Ishikawa (cell line): ENCODE results near the gene GLYATL3.

Experiments used
- CEBPB ChIP-seq: IDR thresholded peaks from 2 replicates; pipeline ENCODE4 v1.6.1; 2012
- CREB1 ChIP-seq: IDR thresholded peaks from 2 replicates; pipeline ENCODE4 v1.6.1; 2012; ENCODE audit warnings: low read depth
- EGR1 ChIP-seq: IDR thresholded peaks from 2 replicates; pipeline ENCODE4 v1.6.1; 2012
- EP300 ChIP-seq: IDR thresholded peaks from 2 replicates; pipeline ENCODE4 v1.6.1; 2012; ENCODE audit warnings: borderline replicate concordance
- FOXM1 ChIP-seq: IDR thresholded peaks from 2 replicates; pipeline ENCODE4 v1.6.1; 2012; ENCODE audit warnings: low read depth, borderline replicate concordance
- NFIC ChIP-seq: IDR thresholded peaks from 2 replicates; pipeline ENCODE4 v1.6.1; 2012
- RAD21 ChIP-seq: IDR thresholded peaks from 2 replicates; pipeline ENCODE4 v1.6.1; 2012; ENCODE audit warnings: low read depth
- TAF1 ChIP-seq: IDR thresholded peaks from 2 replicates; pipeline ENCODE4 v1.6.1; 2012; ENCODE audit warnings: low read depth, mild to moderate bottlenecking
- TCF12 ChIP-seq: IDR thresholded peaks from 2 replicates; pipeline ENCODE4 v1.6.1; 2012; ENCODE audit warnings: low read depth
- TEAD4 ChIP-seq: IDR thresholded peaks from 2 replicates; pipeline ENCODE4 v1.6.1; 2012
- YY1 ChIP-seq: IDR thresholded peaks from 2 replicates; pipeline ENCODE4 v1.6.1; 2012; ENCODE audit warnings: low read depth
- ZBTB7A ChIP-seq: IDR thresholded peaks from 2 replicates; pipeline ENCODE4 v1.6.1; 2012; ENCODE audit warnings: low read depth
- TF ChIP-seq, protein P1 (sequence below): IDR thresholded peaks from 2 replicates; pipeline ENCODE4 v1.6.1; 2012
- TF ChIP-seq, protein P2 (sequence below): IDR thresholded peaks from 2 replicates; pipeline ENCODE4 v1.6.1; 2012; ENCODE audit warnings: low read depth, mild to moderate bottlenecking
- TF ChIP-seq, protein P3 (sequence below): IDR thresholded peaks from 2 replicates; pipeline ENCODE4 v1.6.1; 2012

GLYATL3 gene

DNA sequence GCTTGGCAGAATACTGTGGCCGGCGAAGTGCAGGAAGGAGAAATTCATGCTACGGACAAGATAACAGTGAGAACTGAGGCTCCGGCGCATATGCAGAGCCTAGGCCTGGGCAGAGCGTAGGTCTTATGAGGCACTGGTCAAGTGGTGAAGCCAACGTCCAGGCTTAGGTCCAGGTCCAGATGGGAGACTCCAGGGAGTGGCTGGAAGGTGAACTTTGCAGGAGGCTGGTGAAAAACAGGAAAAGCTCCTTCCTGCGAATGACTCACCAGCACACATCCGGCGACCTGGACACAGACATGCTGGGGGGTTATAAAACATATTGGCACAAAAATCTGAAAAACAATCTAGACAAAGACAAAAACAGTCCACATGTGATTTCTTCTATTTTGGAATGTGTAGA is 66.1 kb downstream of the GLYATL3 start:
- TF ChIP-seq CREB1 (no peak), TEAD4 (no peak), NFIC (no peak), EGR1 (no peak), ZBTB7A (no peak), RAD21 (no peak), TAF1 (no peak), YY1 (no peak), EP300 (no peak), CEBPB (no peak), TCF12 (no peak), FOXM1 (no peak)
- TF ChIP-seq, protein P1, sequence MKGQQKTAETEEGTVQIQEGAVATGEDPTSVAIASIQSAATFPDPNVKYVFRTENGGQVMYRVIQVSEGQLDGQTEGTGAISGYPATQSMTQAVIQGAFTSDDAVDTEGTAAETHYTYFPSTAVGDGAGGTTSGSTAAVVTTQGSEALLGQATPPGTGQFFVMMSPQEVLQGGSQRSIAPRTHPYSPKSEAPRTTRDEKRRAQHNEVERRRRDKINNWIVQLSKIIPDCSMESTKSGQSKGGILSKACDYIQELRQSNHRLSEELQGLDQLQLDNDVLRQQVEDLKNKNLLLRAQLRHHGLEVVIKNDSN, result no peak
- TF ChIP-seq, protein P2, sequence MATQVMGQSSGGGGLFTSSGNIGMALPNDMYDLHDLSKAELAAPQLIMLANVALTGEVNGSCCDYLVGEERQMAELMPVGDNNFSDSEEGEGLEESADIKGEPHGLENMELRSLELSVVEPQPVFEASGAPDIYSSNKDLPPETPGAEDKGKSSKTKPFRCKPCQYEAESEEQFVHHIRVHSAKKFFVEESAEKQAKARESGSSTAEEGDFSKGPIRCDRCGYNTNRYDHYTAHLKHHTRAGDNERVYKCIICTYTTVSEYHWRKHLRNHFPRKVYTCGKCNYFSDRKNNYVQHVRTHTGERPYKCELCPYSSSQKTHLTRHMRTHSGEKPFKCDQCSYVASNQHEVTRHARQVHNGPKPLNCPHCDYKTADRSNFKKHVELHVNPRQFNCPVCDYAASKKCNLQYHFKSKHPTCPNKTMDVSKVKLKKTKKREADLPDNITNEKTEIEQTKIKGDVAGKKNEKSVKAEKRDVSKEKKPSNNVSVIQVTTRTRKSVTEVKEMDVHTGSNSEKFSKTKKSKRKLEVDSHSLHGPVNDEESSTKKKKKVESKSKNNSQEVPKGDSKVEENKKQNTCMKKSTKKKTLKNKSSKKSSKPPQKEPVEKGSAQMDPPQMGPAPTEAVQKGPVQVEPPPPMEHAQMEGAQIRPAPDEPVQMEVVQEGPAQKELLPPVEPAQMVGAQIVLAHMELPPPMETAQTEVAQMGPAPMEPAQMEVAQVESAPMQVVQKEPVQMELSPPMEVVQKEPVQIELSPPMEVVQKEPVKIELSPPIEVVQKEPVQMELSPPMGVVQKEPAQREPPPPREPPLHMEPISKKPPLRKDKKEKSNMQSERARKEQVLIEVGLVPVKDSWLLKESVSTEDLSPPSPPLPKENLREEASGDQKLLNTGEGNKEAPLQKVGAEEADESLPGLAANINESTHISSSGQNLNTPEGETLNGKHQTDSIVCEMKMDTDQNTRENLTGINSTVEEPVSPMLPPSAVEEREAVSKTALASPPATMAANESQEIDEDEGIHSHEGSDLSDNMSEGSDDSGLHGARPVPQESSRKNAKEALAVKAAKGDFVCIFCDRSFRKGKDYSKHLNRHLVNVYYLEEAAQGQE, result no peak

DNA sequence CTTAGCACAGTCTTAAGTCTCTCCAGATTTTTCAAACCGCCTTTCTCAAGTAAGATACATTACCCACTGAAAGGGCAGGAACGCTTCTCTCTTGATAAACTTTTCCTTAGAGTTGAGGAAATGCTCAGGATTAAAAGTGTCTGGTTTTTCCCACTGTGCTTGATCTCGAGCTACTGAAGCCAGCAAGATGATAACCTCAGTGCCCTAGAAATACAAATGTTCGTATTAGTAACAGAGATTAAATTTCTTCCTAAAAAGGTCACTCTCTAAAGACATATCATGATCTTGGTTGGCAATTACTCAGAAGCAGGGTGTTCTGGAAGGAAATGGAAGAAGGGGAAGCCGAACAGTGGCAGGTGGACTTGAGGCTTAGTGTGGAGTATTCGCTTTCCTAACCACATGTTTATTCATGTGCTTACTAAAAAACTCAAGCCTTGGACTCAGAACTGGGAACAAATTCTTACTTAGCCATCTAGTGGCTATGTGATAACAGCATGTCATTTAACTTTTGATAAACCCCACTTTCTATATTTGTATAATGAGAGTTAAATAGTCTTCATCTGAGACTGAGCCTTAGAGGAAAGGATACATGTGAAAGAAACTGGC is 70.9 kb downstream of the GLYATL3 start:
- no peak for TF ChIP-seq ZBTB7A

DNA sequence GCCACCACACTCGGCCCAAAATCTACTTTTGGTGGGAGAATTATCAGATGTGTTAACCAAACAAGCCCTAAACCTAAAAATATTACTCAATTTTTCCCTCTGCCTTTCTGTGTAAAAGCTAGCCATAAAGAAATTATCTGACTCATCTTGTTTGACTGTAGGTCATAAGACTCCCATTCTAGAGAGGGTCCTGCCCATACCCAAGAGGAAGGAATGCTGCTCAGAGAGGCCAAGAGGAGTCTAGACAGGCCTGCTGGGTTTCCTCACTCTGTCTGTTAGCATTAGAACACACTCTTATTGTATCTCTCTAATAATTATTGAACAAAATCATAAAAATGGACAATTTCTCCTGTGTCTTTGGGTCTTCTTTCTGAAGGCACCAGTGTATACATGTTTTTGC is 76.9 kb downstream of the GLYATL3 start:
- TF ChIP-seq TAF1 (no peak), EGR1 (no peak), NFIC (no peak), FOXM1 (no peak), TEAD4 (no peak), EP300 (no peak), CEBPB (no peak), ZBTB7A (no peak), CREB1 (no peak), RAD21 (no peak)
- TF ChIP-seq, protein P2, result no peak
- TF ChIP-seq, protein P3, sequence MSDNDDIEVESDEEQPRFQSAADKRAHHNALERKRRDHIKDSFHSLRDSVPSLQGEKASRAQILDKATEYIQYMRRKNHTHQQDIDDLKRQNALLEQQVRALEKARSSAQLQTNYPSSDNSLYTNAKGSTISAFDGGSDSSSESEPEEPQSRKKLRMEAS, result no peak
